Panc1 (cell line): ENCODE results near the gene GNB1. TPM values are rescaled to one million over a fixed set of nuclear protein-coding genes. Genes with fewer than 3 reads are reported as not detected.

ENCODE experiments used
- ATAC-seq: fragments of 200-7000 bp; cut with Tn5 transposase; 2 replicates; pipeline ENCODE4 v1.9.1; 2020; ENCODE audit warnings: mild to moderate bottlenecking, moderate library complexity
- Bru-seq: library from RNA; stranded (reverse); fragments of 400-500 nt; gene quantifications from one replicate; lab custom pipeline; 2021; lab: Mats Ljungman, UMichigan
- BruChase-seq, 2 experiments: library from RNA; stranded (reverse); fragments of 400-500 nt; gene quantifications; one replicate each; lab custom pipeline; 2021; lab: Mats Ljungman, UMichigan
- BruUV-seq: library from RNA; stranded (reverse); fragments of 400-500 nt; replicated peaks from 2 replicates; lab custom pipeline; 2021; lab: Mats Ljungman, UMichigan
- CTCF ChIA-PET: fragments of 300-600 bp; sonication (Branson Sonifier 250); formaldehyde crosslinking; loops from one replicate; lab custom pipeline; 2022; ENCODE audit warnings: antibody characterized with exemption; lab: Charles Lee
- POLR2A ChIA-PET: fragments of 300-600 bp; sonication (Branson Sonifier 250); formaldehyde crosslinking; loops from one replicate; lab custom pipeline; 2022; ENCODE audit warnings: antibody characterized with exemption; lab: Charles Lee
- DNase-seq: peaks from one replicate; pipeline ENCODE4 v3.0.0-alpha.2; 2010; ENCODE audit warnings: low read depth, low spot score
- H3K27ac ChIP-seq: 2 replicates; pipeline ENCODE4 v1.5.1; 2011; ENCODE audit warnings: mild to moderate bottlenecking, low read length, inconsistent platforms
- H3K27me3 ChIP-seq: fragments of 200-500 bp; sonication (Bioruptor generic); 2 replicates; pipeline ENCODE4 v1.6.0; 2014; ENCODE audit warnings: low read length, inconsistent platforms; ENCODE audit not compliant: control insufficient read depth, insufficient read depth
- H3K36me3 ChIP-seq: fragments of 200-500 bp; sonication (Bioruptor generic); 2 replicates; pipeline ENCODE4 v1.5.1; 2014; ENCODE audit warnings: inconsistent platforms, mild to moderate bottlenecking, low read length, moderate library complexity; ENCODE audit not compliant: control insufficient read depth, insufficient read depth
- H3K4me1 ChIP-seq: 2 replicates; pipeline ENCODE4 v1.5.1; 2011; ENCODE audit warnings: inconsistent platforms, mild to moderate bottlenecking, low read length, moderate library complexity; ENCODE audit not compliant: control insufficient read depth, insufficient read depth
- H3K4me3 ChIP-seq, 2 experiments: 2 replicates each; pipeline ENCODE4 v1.5.1; 2011 to 2012; ENCODE audit warnings: low read depth in 2 of 2, low read length in 2 of 2, mild to moderate bottlenecking in 2 of 2, inconsistent platforms in 1 of 2, moderate library complexity in 1 of 2
- H3K9me3 ChIP-seq: fragments of 200-500 bp; sonication (Bioruptor generic); 2 replicates; pipeline ENCODE4 v1.5.1; 2014; ENCODE audit warnings: low read depth, mild to moderate bottlenecking, inconsistent platforms, low read length, moderate library complexity; ENCODE audit not compliant: control insufficient read depth, insufficient read depth
- POLR2AphosphoS5 ChIP-seq: IDR thresholded peaks from 2 replicates; pipeline ENCODE4 v1.6.1; 2012; ENCODE audit warnings: mild to moderate bottlenecking, low read depth, low read length, moderate library complexity
- SIN3A ChIP-seq: IDR thresholded peaks from 2 replicates; pipeline ENCODE4 v1.6.1; 2012; ENCODE audit warnings: low read depth, mild to moderate bottlenecking, low read length, moderate library complexity, borderline replicate concordance; ENCODE audit not compliant: insufficient read depth
- TCF7L2 ChIP-seq: IDR thresholded peaks from 2 replicates; pipeline ENCODE4 v1.6.1; 2011; ENCODE audit warnings: mild to moderate bottlenecking, low read depth, low read length, inconsistent platforms
- in situ Hi-C: cut with HindIII; loops from 2 replicates; pipeline ENCODE4 v1.10.0; 2016; ENCODE audit warnings: low sequenced_read_pairs, low pct_unique_long_range_greater_than_20kb
- intact Hi-C: fragments of 100-400 bp; cut with micrococcal nuclease; formaldehyde crosslinking; loops from one replicate; pipeline ENCODE4 v1.10.0; 2022; ENCODE audit not compliant: unreplicated experiment
- long read RNA-seq: library from polyadenylated mRNA; unstranded; transcript quantifications from one replicate; pipeline ENCODE4 v2.0.0, GENCODE V29; 2021; ENCODE audit not compliant: unreplicated experiment
- polyA plus RNA-seq: library from polyadenylated mRNA; unstranded; fragments of >200 nt; gene quantifications from one replicate; pipeline ENCODE4 v1.2.1, GENCODE V29; 2012; ENCODE audit warnings: missing spikeins; ENCODE audit not compliant: insufficient read length
- total RNA-seq: library from RNA; stranded (reverse); gene quantifications from one replicate; pipeline ENCODE4 v1.2.1, GENCODE V29; 2021; ENCODE audit not compliant: unreplicated experiment
- TF ChIP-seq, protein P1 (sequence below), 2 experiments: IDR thresholded peaks; 2 replicates each; pipeline ENCODE4 v1.6.1; 2011 to 2012; ENCODE audit warnings: low read depth in 2 of 2, control low read depth in 1 of 2, low read length in 1 of 2, mild to moderate bottlenecking in 1 of 2, moderate library complexity in 1 of 2; ENCODE audit not compliant: insufficient read depth in 1 of 2
- TF ChIP-seq, protein P2 (sequence below): fragments of 450-650 bp; IDR thresholded peaks from 2 replicates; pipeline ENCODE4 v1.5.1; 2017; ENCODE audit warnings: mild to moderate bottlenecking

The GNB1 gene
- total RNA-seq = 499 TPM
- 736 TPM for polyA plus RNA-seq
- percentile 95 among the genes with signal in this experiment for Bru-seq, nascent RNA
- percentile 95 among the genes with signal in this experiment for BruChase-seq, experiment 1, labeled RNA remaining after a 2-hour chase
- percentile 96 among the genes with signal in this experiment for BruChase-seq, experiment 2, labeled RNA remaining after a 6-hour chase
- long read RNA-seq, transcript GNB1-201 (12 exons, 3,132 nt) = major isoform, 932 of 1,648 reads
- long read RNA-seq, transcript GNB1-209 (11 exons, 3,145 nt) = minor isoform, 218 of 1,648 reads
- long read RNA-seq, transcript GNB1-210 (10 exons, 3,048 nt) = minor isoform, 5 of 1,648 reads
- long read RNA-seq, partial matches to known transcripts = 75 of 1,648 reads
- long read RNA-seq, other reads (novel, unspliced or antisense) = 418 of 1,648 reads

DNA sequence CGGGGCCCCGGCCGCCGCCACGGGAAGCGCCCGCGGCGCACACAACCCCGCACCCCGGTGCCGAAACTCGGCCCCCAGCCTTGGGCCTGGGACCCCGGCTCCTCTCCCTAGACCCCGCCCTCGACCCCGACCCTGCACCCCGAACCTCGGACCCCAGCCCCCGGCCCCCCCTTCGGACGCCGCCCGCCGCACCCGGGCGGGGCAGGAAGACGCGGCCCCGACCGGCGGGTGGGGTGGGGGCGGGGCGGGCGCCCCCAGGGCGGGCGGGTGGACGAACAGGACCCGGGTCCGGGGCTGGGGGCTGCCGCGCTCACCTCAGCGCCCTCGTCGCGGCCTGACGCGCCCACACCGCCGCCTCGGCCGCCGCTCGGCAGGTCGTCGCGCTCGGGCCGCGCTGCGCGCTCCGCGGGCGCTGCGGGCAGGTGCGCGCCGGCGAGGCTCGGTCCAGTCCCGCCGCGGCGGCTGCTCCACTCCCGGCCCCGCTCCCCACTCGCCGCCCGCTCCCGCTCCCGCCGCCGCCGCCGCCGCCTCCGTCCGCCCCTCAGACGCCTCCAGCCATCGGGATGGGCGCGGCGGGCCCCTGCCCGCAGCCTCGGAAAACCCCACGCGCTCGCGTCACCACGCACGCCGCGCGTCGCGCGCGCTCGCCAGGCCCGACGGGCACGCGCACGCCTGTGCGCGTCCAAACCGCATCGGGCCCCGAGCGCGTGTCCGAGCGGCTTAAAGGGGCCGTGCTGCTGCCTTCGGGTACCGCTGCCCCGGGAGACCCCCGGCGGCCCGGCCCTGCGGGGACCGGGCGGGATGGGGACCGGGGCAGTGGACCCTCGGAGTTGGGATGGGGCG, at the start of gene GNB1:
TSS of gene GNB1 (minus strand) at position 582 of the 843 bp plus-strand sequence. CDS start 65,634 bp downstream, outside the sequence.
- ChIA-PET CTCF (no interaction called here), POLR2A (no interaction called here)
- H3K27ac ChIP-seq = peak within 1 kb of the TSS; percentile 91
- H3K4me1 ChIP-seq = peaks cover 52% of the 10 kb centered on the region
- peak within 1 kb of the TSS; percentile 62 to 80 for H3K4me3 ChIP-seq
- no TSS peak for BruUV-seq
- intact Hi-C loops = no loop called here
- no peaks in the 10 kb centered on the region for H3K9me3 ChIP-seq
- peaks cover 4% of the 10 kb centered on the region; the same call in 1 of the 2 replicates for H3K36me3 ChIP-seq
- no peak for DNase-seq
- no peaks in the 10 kb centered on the region for H3K27me3 ChIP-seq
- in situ Hi-C loops = no loop called here
- TF ChIP-seq TCF7L2 (no peak), SIN3A (peak; percentile 77; the same call in 1 of the 2 replicates)
- TF ChIP-seq, protein P1, sequence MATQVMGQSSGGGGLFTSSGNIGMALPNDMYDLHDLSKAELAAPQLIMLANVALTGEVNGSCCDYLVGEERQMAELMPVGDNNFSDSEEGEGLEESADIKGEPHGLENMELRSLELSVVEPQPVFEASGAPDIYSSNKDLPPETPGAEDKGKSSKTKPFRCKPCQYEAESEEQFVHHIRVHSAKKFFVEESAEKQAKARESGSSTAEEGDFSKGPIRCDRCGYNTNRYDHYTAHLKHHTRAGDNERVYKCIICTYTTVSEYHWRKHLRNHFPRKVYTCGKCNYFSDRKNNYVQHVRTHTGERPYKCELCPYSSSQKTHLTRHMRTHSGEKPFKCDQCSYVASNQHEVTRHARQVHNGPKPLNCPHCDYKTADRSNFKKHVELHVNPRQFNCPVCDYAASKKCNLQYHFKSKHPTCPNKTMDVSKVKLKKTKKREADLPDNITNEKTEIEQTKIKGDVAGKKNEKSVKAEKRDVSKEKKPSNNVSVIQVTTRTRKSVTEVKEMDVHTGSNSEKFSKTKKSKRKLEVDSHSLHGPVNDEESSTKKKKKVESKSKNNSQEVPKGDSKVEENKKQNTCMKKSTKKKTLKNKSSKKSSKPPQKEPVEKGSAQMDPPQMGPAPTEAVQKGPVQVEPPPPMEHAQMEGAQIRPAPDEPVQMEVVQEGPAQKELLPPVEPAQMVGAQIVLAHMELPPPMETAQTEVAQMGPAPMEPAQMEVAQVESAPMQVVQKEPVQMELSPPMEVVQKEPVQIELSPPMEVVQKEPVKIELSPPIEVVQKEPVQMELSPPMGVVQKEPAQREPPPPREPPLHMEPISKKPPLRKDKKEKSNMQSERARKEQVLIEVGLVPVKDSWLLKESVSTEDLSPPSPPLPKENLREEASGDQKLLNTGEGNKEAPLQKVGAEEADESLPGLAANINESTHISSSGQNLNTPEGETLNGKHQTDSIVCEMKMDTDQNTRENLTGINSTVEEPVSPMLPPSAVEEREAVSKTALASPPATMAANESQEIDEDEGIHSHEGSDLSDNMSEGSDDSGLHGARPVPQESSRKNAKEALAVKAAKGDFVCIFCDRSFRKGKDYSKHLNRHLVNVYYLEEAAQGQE (IDR thresholded peaks at IDR 0.05; ENCODE audit: insufficient read depth in 1 of 2, low read depth in 2 of 2, low read length in 1 of 2) = 0 out of 4 replicates have a peak, but pooled peaks of 1 of the 2 experiments have one; percentile 38
- ATAC-seq = peak; percentile 83

DNA sequence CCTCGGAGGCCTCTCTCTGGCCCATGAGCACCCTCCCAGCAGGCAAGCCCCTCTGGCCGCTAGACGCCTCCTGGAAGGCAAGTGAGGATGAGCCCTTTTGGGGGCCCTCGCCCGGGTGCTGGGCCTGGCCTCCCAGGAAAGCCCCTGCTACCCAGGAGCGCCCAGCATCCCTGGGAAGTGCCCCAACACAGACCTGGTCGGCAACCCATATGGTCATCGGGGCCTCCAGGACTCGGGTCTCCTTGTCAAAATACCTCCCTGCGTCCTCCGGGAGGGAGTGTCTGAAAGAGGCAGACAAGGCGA, 49.2 kb upstream of the GNB1 start:
- CTCF ChIA-PET = interaction anchor here (0.5 kb wide), 1 partner anchor 110 kb away, joined by 7 read pairs; the partner anchor contains the start of gene PRKCZ
- in situ Hi-C loops = no loop called here

More for the DNA sequence above, 49.2 kb upstream of the GNB1 start:
- no peak for TF ChIP-seq POLR2AphosphoS5
- TF ChIP-seq, protein P2, sequence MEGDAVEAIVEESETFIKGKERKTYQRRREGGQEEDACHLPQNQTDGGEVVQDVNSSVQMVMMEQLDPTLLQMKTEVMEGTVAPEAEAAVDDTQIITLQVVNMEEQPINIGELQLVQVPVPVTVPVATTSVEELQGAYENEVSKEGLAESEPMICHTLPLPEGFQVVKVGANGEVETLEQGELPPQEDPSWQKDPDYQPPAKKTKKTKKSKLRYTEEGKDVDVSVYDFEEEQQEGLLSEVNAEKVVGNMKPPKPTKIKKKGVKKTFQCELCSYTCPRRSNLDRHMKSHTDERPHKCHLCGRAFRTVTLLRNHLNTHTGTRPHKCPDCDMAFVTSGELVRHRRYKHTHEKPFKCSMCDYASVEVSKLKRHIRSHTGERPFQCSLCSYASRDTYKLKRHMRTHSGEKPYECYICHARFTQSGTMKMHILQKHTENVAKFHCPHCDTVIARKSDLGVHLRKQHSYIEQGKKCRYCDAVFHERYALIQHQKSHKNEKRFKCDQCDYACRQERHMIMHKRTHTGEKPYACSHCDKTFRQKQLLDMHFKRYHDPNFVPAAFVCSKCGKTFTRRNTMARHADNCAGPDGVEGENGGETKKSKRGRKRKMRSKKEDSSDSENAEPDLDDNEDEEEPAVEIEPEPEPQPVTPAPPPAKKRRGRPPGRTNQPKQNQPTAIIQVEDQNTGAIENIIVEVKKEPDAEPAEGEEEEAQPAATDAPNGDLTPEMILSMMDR = no peak
- TF ChIP-seq, protein P1 (IDR thresholded peaks at IDR 0.05; ENCODE audit: insufficient read depth in 1 of 2, low read depth in 2 of 2, low read length in 1 of 2) = no peak
- TF ChIP-seq TCF7L2 = no peak
- TF ChIP-seq SIN3A = no peak
- ATAC-seq (no peak), DNase-seq (no peak)
- intact Hi-C loops = loop anchor here (5.0 kb wide), 1 partner anchor 107 kb away; no protein-coding TSS in a partner anchor
- Histone ChIP-seq H3K4me3 (no peak overlapping the region), H3K27ac (no peak overlapping the region), H3K27me3 (no peaks in the 10 kb centered on the region), H3K4me1 (no peaks in the 10 kb centered on the region; the same call in 1 of the 2 replicates), H3K9me3 (no peaks in the 10 kb centered on the region), H3K36me3 (no peaks in the 10 kb centered on the region)
- no TSS peak for BruUV-seq
- POLR2A ChIA-PET = no interaction called here
